Stomach smooth muscle (tissue), 2 donors: ENCODE results near the gene KIAA1671.

Experiments
- H3K27ac ChIP-seq: one replicate; pipeline ENCODE4 v1.7.0; 2013; ENCODE audit warnings: mild to moderate bottlenecking, low read length, inconsistent platforms
- H3K27me3 ChIP-seq, 2 donors: one replicate each; pipeline ENCODE4 v1.7.0; 2013; ENCODE audit warnings: low read length in 2 of 2; ENCODE audit not compliant: insufficient read depth in 2 of 2, control insufficient read depth in 1 of 2
- H3K36me3 ChIP-seq, 2 donors: one replicate each; pipeline ENCODE4 v1.7.0; 2013; ENCODE audit warnings: low read length in 2 of 2; ENCODE audit not compliant: control insufficient read depth in 2 of 2, insufficient read depth in 2 of 2
- H3K4me1 ChIP-seq: one replicate; pipeline ENCODE4 v1.7.0; 2013; ENCODE audit warnings: low read length; ENCODE audit not compliant: control insufficient read depth, insufficient read depth
- H3K4me3 ChIP-seq, 2 donors: one replicate each; pipeline ENCODE4 v1.7.0; 2013; ENCODE audit warnings: low read length in 2 of 2
- H3K9ac ChIP-seq, 2 donors: one replicate each; pipeline ENCODE4 v1.7.0; 2013; ENCODE audit warnings: low read length in 2 of 2, mild to moderate bottlenecking in 1 of 2
- H3K9me3 ChIP-seq, 2 donors: one replicate each; pipeline ENCODE4 v1.7.0; 2013; ENCODE audit warnings: low read length in 2 of 2; ENCODE audit not compliant: control insufficient read depth in 2 of 2
- donor health status: healthy.
- donor health status: Pancreatic carcinoma.

KIAA1671 gene

GRCh38 chr22:25148149-25148691 lies 195.7 kb downstream of the KIAA1671 start:
- Histone ChIP-seq H3K4me3 (no peak overlapping the region), H3K27me3 (no peaks in the 10 kb centered on the region), H3K9ac (no peak overlapping the region), H3K9me3 (no peaks in the 10 kb centered on the region), H3K36me3 (no peaks in the 10 kb centered on the region), H3K27ac (no peak overlapping the region), H3K4me1 (peaks cover 7% of the 10 kb centered on the region)

DNA sequence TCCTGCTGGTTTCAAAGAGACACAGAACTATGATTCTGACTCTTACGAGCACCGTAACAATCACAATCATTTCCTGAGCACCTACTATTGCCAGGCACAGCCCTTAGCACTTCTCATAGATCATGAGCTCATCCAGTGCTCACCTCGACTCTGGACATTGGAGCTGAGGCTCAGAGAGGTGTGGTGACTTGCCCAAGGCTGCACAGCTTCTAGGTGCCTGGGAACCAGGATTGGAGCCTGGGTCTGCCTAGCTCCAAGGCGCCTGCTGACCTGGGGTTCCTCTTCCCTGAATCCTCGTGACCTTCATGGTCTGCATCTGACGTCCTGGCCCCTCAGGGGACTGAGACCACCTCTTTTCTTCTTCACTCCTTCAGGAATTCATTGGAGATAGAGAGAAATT lies 196.5 kb downstream of the KIAA1671 start:
- Histone ChIP-seq H3K36me3 (no peaks in the 10 kb centered on the region), H3K4me3 (no peak overlapping the region), H3K4me1 (peaks cover 14% of the 10 kb centered on the region), H3K9ac (no peak overlapping the region), H3K27ac (no peak overlapping the region), H3K27me3 (no peaks in the 10 kb centered on the region), H3K9me3 (no peaks in the 10 kb centered on the region)

- H3K9me3 ChIP-seq = no peaks in the 10 kb centered on the region
- no peaks in the 10 kb centered on the region for H3K36me3 ChIP-seq
- no peak overlapping the region for H3K4me3 ChIP-seq
- peaks cover 18% of the 10 kb centered on the region for H3K4me1 ChIP-seq
- H3K27me3 ChIP-seq = no peaks in the 10 kb centered on the region
- H3K9ac ChIP-seq = peak overlapping the region in 1 of 2 donors; percentile 13
- H3K27ac ChIP-seq = peak overlapping the region; percentile 69
These were observed 201.6 kb downstream of the KIAA1671 start for GRCh38 chr22:25153961-25154666.

DNA sequence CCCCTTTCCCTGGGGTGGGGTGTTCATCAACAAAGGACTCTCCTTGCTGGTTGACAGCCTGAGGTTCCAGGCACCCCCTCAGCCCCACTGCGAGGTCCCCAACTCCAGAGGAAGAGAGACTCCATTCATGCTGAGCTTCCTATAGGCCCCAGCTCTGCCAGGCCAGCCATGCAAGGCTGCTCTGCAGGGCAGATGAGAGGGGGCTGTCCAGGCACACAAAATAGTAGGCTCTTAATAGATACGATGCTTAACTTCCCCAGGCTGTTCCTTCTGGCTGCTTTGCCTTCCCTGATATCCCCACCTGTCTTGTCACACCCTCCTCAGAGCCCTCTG lies 202.1 kb downstream of the KIAA1671 start:
- H3K4me3 ChIP-seq = no peak overlapping the region
- H3K4me1 ChIP-seq = peaks cover 18% of the 10 kb centered on the region

DNA sequence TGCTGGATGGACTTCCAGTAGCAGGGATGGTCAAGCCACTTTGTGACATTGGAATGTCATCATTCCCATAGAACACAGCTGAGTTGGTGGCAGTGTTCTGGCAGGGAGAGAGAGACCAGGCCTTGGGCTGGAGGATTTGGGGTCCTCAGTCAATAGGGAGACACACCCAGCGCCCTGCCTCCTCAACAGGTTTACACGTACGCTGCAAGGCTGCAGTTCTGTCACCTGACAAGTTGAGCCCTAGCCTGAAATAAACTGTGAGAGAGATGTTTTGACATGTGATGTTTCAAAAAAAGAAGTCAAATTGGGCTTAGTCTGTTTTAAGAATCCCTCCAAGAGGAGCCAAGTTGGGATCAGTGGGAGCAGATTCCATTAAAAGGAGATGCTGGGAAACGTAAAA lies 204.2 kb downstream of the KIAA1671 start:
- Histone ChIP-seq H3K36me3 (no peaks in the 10 kb centered on the region), H3K9me3 (no peaks in the 10 kb centered on the region), H3K4me3 (no peak overlapping the region), H3K27me3 (no peaks in the 10 kb centered on the region), H3K27ac (no peak overlapping the region), H3K9ac (no peak overlapping the region), H3K4me1 (peaks cover 18% of the 10 kb centered on the region)

More for the DNA sequence above, 202.1 kb downstream of the KIAA1671 start:
- Histone ChIP-seq H3K27ac (peak overlapping the region; percentile 69), H3K9me3 (no peaks in the 10 kb centered on the region), H3K36me3 (no peaks in the 10 kb centered on the region), H3K9ac (no peak overlapping the region), H3K27me3 (no peaks in the 10 kb centered on the region)

- Histone ChIP-seq H3K36me3 (no peaks in the 10 kb centered on the region), H3K4me3 (no peak overlapping the region), H3K9me3 (no peaks in the 10 kb centered on the region), H3K27ac (no peak overlapping the region), H3K9ac (no peak overlapping the region), H3K4me1 (peaks cover 11% of the 10 kb centered on the region), H3K27me3 (no peaks in the 10 kb centered on the region)
These were observed 206.5 kb downstream of the KIAA1671 start for GRCh38 chr22:25159028-25159427.

- Histone ChIP-seq H3K4me3 (no peak overlapping the region), H3K9ac (no peak overlapping the region), H3K27me3 (no peaks in the 10 kb centered on the region), H3K9me3 (no peaks in the 10 kb centered on the region), H3K4me1 (peaks cover 3% of the 10 kb centered on the region), H3K36me3 (no peaks in the 10 kb centered on the region), H3K27ac (no peak overlapping the region)
These were observed 207.8 kb downstream of the KIAA1671 start for GRCh38 chr22:25160120-25160996.

DNA sequence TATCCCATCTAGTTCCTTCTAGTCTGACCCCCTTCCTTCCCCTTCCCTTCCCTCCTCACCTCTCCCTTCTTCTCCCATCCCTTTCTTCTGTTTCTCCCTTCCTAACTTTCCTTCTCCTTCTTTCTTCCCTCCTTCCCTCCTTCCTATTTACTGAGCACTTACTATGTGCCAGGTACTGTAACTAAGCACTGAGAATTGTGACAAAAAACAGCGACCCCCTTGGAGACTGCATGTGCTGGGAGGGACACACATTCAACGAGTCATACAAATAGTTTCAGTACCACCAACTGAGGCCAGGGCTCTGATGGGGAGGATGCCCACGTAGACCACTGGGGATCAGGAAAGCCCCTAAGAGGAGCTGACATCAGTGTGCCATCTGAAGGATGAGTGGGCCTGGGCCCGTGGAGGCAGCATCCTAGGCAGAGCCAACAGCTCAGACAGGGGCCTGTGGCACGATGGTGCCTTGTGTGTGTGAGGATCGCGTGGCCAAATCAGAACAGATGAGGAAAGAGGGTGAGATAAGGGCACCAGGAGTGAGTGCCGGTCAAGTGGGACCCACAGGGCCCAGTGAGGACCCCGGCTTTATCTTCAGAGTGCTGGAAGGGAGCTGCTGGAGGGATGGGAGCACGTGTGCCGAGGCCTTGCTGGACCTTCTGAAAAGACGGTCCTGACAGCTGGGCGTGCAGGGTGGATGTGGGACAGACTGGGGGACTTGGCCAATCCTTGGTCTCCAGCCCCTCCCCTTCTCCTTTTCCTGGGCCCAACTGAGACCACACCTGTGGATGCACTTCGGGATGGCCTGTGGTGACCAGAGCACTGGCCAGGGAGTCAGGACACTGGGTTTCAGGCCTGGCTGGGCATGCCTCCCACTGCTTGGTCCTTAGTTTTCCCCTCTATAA lies 208.8 kb downstream of the KIAA1671 start:
- H3K27ac ChIP-seq = no peak overlapping the region
- H3K36me3 ChIP-seq = no peaks in the 10 kb centered on the region
- no peak overlapping the region for H3K9ac ChIP-seq
- no peaks in the 10 kb centered on the region for H3K27me3 ChIP-seq
- H3K9me3 ChIP-seq = no peaks in the 10 kb centered on the region
- H3K4me1 ChIP-seq = peaks cover 3% of the 10 kb centered on the region
- H3K4me3 ChIP-seq = no peak overlapping the region

- no peaks in the 10 kb centered on the region for H3K36me3 ChIP-seq
- no peaks in the 10 kb centered on the region for H3K27me3 ChIP-seq
- no peak overlapping the region for H3K9ac ChIP-seq
- H3K4me3 ChIP-seq = no peak overlapping the region
- H3K27ac ChIP-seq = no peak overlapping the region
- no peaks in the 10 kb centered on the region for H3K9me3 ChIP-seq
- peaks cover 3% of the 10 kb centered on the region for H3K4me1 ChIP-seq
These were observed 209.5 kb downstream of the KIAA1671 start for GRCh38 chr22:25161916-25162530.

GRCh38 chr22:25162561-25162960 lies 210.0 kb downstream of the KIAA1671 start:
- H3K9ac ChIP-seq = no peak overlapping the region
- no peak overlapping the region for H3K4me3 ChIP-seq
- peaks cover 3% of the 10 kb centered on the region for H3K4me1 ChIP-seq
- no peak overlapping the region for H3K27ac ChIP-seq
- no peaks in the 10 kb centered on the region for H3K36me3 ChIP-seq
- no peaks in the 10 kb centered on the region for H3K9me3 ChIP-seq
- no peaks in the 10 kb centered on the region for H3K27me3 ChIP-seq
